A549 treated with ZK216348 at 1 μM for 4 hours (cell line): ENCODE measurements around the gene ANO6. TPM values are rescaled to one million over a fixed set of nuclear protein-coding genes. Genes with fewer than 3 reads are reported as not detected.

ENCODE experiments used
- total RNA-seq: library from RNA; stranded (reverse); fragments of 200-300 nt; extraction: Qiagen RNA extraction; gene quantifications from 5 replicates; pipeline ENCODE4 v1.2.3, GENCODE V29; 2022; ENCODE audit warnings: low read depth

ANO6 gene, protein sequence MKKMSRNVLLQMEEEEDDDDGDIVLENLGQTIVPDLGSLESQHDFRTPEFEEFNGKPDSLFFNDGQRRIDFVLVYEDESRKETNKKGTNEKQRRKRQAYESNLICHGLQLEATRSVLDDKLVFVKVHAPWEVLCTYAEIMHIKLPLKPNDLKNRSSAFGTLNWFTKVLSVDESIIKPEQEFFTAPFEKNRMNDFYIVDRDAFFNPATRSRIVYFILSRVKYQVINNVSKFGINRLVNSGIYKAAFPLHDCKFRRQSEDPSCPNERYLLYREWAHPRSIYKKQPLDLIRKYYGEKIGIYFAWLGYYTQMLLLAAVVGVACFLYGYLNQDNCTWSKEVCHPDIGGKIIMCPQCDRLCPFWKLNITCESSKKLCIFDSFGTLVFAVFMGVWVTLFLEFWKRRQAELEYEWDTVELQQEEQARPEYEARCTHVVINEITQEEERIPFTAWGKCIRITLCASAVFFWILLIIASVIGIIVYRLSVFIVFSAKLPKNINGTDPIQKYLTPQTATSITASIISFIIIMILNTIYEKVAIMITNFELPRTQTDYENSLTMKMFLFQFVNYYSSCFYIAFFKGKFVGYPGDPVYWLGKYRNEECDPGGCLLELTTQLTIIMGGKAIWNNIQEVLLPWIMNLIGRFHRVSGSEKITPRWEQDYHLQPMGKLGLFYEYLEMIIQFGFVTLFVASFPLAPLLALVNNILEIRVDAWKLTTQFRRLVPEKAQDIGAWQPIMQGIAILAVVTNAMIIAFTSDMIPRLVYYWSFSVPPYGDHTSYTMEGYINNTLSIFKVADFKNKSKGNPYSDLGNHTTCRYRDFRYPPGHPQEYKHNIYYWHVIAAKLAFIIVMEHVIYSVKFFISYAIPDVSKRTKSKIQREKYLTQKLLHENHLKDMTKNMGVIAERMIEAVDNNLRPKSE
- total RNA-seq, result 43.4 to 72.8 TPM (median 59.4 TPM) in 5 replicates

DNA sequence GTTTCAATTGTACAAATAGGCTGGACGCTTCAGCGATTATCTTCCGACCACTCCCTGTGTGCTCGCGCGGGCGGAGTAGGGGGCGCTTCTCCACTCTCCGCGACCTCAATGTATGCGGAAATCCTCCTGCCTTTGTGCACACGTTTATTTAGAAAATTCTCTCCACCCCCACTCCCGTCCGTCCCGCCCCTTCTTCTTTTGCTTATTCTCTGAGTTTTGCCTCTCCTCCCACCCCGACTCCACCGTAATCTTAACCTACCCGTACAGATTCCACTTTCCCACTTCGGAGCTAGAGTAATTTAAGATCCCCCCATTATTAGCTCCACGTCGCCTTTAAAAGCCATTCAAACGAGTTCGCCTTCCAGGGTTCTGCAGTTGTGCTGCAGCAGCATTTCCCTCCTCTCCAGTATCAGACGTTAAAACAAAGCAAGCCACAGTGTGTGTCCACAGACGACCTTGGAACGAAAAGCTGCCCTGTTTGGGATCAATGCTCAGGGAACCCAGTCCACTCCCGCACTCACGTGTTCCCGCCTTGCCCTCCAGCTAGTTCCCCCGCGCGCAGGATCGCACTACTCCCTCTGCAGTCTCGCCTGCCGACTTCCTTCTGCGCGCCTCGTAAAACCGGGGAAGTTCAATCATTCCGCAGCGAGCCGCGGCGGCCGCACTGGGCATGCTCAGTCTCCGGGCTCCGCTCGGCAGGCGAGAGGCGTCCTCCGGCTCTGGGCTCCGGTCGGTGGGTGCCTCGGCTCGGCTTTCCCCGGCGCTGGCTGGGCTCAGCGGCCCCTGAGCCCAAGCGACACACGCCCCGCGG, at the start of gene ANO6:
Gene ANO6, plus strand, starts transcription at position 677 of the 811 bp plus-strand sequence. CDS start 227 bp downstream, outside the sequence.

Other genes with a start within 250 kb of the ANO6 start
- gene DBX2, start 165.0 kb upstream of the ANO6 start, total RNA-seq, result not detected in 5 replicates